HEK293 (cell line): ENCODE results near the gene CCDC17.

Experiments
- CTCF ChIA-PET: fragments of 350-600 bp; formaldehyde crosslinking; extraction: SDS; loops from one replicate; lab custom pipeline; 2021; ENCODE audit warnings: antibody characterized with exemption; lab: Yijun Ruan, JAX
- POLR2A ChIA-PET: fragments of 300-600 bp; formaldehyde crosslinking; extraction: SDS; loops from one replicate; lab custom pipeline; 2020; ENCODE audit warnings: antibody characterized with exemption, inconsistent platforms; lab: Yijun Ruan, JAX
- H3K27ac ChIP-seq: fragments of 200-500 bp; sonication (Bioruptor generic); 2 replicates; pipeline ENCODE4 v1.5.1; 2014; ENCODE audit warnings: low read depth, low read length, control low read depth, inconsistent platforms; ENCODE audit errors: extremely low read depth
- H3K36me3 ChIP-seq, 2 experiments: fragments of 200-500 bp in 1 of 2; sonication (Bioruptor generic) in 1 of 2; 1 replicate in 1 of 2; 2 replicates in 1 of 2; pipeline ENCODE4 v1.5.1; 2014 to 2017; ENCODE audit warnings: inconsistent platforms in 2 of 2, low read length in 2 of 2; ENCODE audit not compliant: control insufficient read depth in 2 of 2, insufficient read depth in 1 of 2
- H3K4me1 ChIP-seq: fragments of 200-500 bp; sonication (Bioruptor generic); 2 replicates; pipeline ENCODE4 v1.5.1; 2014; ENCODE audit warnings: mild to moderate bottlenecking, low read length, inconsistent platforms; ENCODE audit not compliant: control insufficient read depth, insufficient read depth
- H3K4me3 ChIP-seq: 2 replicates; pipeline ENCODE4 v1.5.1; 2011; ENCODE audit warnings: low read depth, mild to moderate bottlenecking, control low read depth, low read length, moderate library complexity
- H3K9me3 ChIP-seq: fragments of 200-500 bp; sonication (Bioruptor generic); 2 replicates; pipeline ENCODE4 v1.5.1; 2014; ENCODE audit warnings: low read depth, low read length, inconsistent platforms; ENCODE audit not compliant: control insufficient read depth, insufficient read depth
- GLIS2 ChIP-seq: fragments of 450-650 bp; formaldehyde crosslinking; IDR thresholded peaks from 2 replicates; pipeline ENCODE4 v1.5.1; 2016; ENCODE audit warnings: missing biosample characterization, missing genetic modification characterization
- HOXA7 ChIP-seq: sonication (generic); formaldehyde crosslinking; IDR thresholded peaks from 2 replicates; pipeline ENCODE4 v1.8.1; 2022; ENCODE audit warnings: missing genetic modification reagents, borderline replicate concordance
- KLF1 ChIP-seq: fragments of 450-650 bp; formaldehyde crosslinking; IDR thresholded peaks from 2 replicates; pipeline ENCODE4 v1.5.1; 2016; ENCODE audit warnings: missing biosample characterization, missing genetic modification characterization
- OSR2 ChIP-seq: fragments of 450-650 bp; formaldehyde crosslinking; IDR thresholded peaks from 2 replicates; pipeline ENCODE4 v1.5.1; 2016; ENCODE audit warnings: missing biosample characterization, missing genetic modification characterization
- PATZ1 ChIP-seq: fragments of 450-650 bp; formaldehyde crosslinking; IDR thresholded peaks from 2 replicates; pipeline ENCODE4 v1.5.1; 2016; ENCODE audit warnings: missing biosample characterization, missing genetic modification characterization
- WT1 ChIP-seq: fragments of 450-650 bp; formaldehyde crosslinking; IDR thresholded peaks from 2 replicates; pipeline ENCODE4 v1.5.1; 2016; ENCODE audit warnings: missing biosample characterization, missing genetic modification characterization
- ZBTB44 ChIP-seq: fragments of 450-650 bp; IDR thresholded peaks from 2 replicates; pipeline ENCODE4 v1.5.1; 2018; ENCODE audit warnings: missing biosample characterization, mild to moderate bottlenecking, missing genetic modification characterization
- ZFP3 ChIP-seq: fragments of 450-650 bp; formaldehyde crosslinking; IDR thresholded peaks from 2 replicates; pipeline ENCODE4 v1.5.1; 2016; ENCODE audit warnings: low read depth, missing biosample characterization, missing genetic modification characterization
- ZFP37 ChIP-seq: fragments of 450-650 bp; formaldehyde crosslinking; IDR thresholded peaks from 2 replicates; pipeline ENCODE4 v1.5.1; 2016; ENCODE audit warnings: missing biosample characterization, missing genetic modification characterization
- ZNF140 ChIP-seq: fragments of 450-650 bp; formaldehyde crosslinking; IDR thresholded peaks from 2 replicates; pipeline ENCODE4 v1.5.1; 2016; ENCODE audit warnings: missing biosample characterization, missing genetic modification characterization
- ZNF184 ChIP-seq: fragments of 450-650 bp; IDR thresholded peaks from 2 replicates; pipeline ENCODE4 v1.5.1; 2018; ENCODE audit warnings: missing biosample characterization, mild to moderate bottlenecking, missing genetic modification characterization
- ZNF19 ChIP-seq: fragments of 450-650 bp; formaldehyde crosslinking; IDR thresholded peaks from 2 replicates; pipeline ENCODE4; 2016; ENCODE audit warnings: missing biosample characterization, missing genetic modification characterization, low read depth
- ZNF202 ChIP-seq: fragments of 450-650 bp; formaldehyde crosslinking; IDR thresholded peaks from 2 replicates; pipeline ENCODE4 v1.5.1; 2016; ENCODE audit warnings: missing biosample characterization, missing genetic modification characterization, borderline replicate concordance
- ZNF248 ChIP-seq: fragments of 450-650 bp; formaldehyde crosslinking; IDR thresholded peaks from 2 replicates; pipeline ENCODE4 v1.5.1; 2017; ENCODE audit warnings: missing biosample characterization, missing genetic modification characterization
- ZNF37A ChIP-seq: fragments of 450-650 bp; IDR thresholded peaks from 2 replicates; pipeline ENCODE4 v1.5.1; 2018; ENCODE audit warnings: missing biosample characterization, missing genetic modification characterization
- ZNF416 ChIP-seq: fragments of 450-650 bp; formaldehyde crosslinking; IDR thresholded peaks from 2 replicates; pipeline ENCODE4 v1.5.1; 2016; ENCODE audit warnings: missing biosample characterization, missing genetic modification characterization
- ZNF514 ChIP-seq: fragments of 450-650 bp; formaldehyde crosslinking; IDR thresholded peaks from 2 replicates; pipeline ENCODE4 v1.5.1; 2016; ENCODE audit warnings: missing biosample characterization, missing genetic modification characterization
- ZNF571 ChIP-seq: fragments of 450-650 bp; formaldehyde crosslinking; IDR thresholded peaks from 2 replicates; pipeline ENCODE4 v1.5.0; 2017; ENCODE audit warnings: missing biosample characterization, missing genetic modification characterization
- ZNF585B ChIP-seq: fragments of 450-650 bp; formaldehyde crosslinking; IDR thresholded peaks from 2 replicates; pipeline ENCODE4 v1.5.1; 2016; ENCODE audit warnings: missing biosample characterization, missing genetic modification characterization
- ZNF664 ChIP-seq: fragments of 450-650 bp; formaldehyde crosslinking; IDR thresholded peaks from 2 replicates; pipeline ENCODE4 v1.5.1; 2016; ENCODE audit warnings: missing biosample characterization, missing genetic modification characterization
- ZNF791 ChIP-seq: fragments of 450-650 bp; formaldehyde crosslinking; IDR thresholded peaks from 2 replicates; pipeline ENCODE4 v1.5.1; 2016; ENCODE audit warnings: missing biosample characterization, missing genetic modification characterization
- ZNF830 ChIP-seq: fragments of 450-650 bp; IDR thresholded peaks from 2 replicates; pipeline ENCODE4 v1.5.0; 2018; ENCODE audit warnings: missing biosample characterization, missing genetic modification characterization, low read depth, mild to moderate bottlenecking, moderate library complexity
- TF ChIP-seq, protein P1 (sequence below): fragments of 450-650 bp; formaldehyde crosslinking; IDR thresholded peaks from 2 replicates; pipeline ENCODE4 v1.5.1; 2016; ENCODE audit warnings: missing biosample characterization, missing genetic modification characterization

CCDC17 gene

DNA sequence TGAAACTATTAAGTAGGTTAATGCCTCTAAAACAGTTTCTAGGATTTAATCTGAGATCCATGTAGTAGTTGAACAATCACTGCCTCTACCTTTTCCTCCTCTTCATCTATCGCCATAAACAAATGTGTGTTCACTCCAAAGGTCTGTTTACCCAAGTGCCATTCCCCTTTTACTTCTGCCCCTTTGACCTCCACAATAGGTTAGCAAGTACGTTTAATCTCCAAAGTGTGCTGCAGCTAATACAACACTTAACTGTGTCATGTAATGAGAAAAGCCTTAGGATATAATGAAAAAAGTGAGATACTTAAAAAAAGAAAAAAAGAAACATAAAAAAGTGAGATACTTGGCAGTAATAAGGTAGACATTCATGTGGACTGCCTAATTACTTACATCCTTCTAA, 34.3 kb upstream of the CCDC17 start:
- POLR2A ChIA-PET, result interaction anchor here (0.6 kb wide), 1 partner anchor 26 kb away, joined by 4 read pairs; no protein-coding TSS in a partner anchor
- Histone ChIP-seq H3K36me3 (peaks cover 49 to 79% of the 10 kb centered on the region in 2 experiments), H3K9me3 (no peaks in the 10 kb centered on the region), H3K4me1 (no peaks in the 10 kb centered on the region), H3K27ac (no peak overlapping the region), H3K4me3 (no peak overlapping the region)
- CTCF ChIA-PET, result no interaction called here
- TF ChIP-seq ZNF664 (tag by site-specific recombination) (peak; percentile 66), ZBTB44 (tag by site-specific recombination) (no peak)

GRCh38 chr1:45656573-45657226, 32.8 kb upstream of the CCDC17 start:
- H3K27ac ChIP-seq, result no peak overlapping the region
- ChIA-PET POLR2A (no interaction called here), CTCF (interaction anchor here (0.7 to 1.8 kb wide), 2 partner anchors 12 to 754 kb away, joined by 3 to 7 read pairs; no protein-coding TSS in a partner anchor)
- H3K9me3 ChIP-seq, result no peaks in the 10 kb centered on the region
- TF ChIP-seq ZNF585B (tag by site-specific recombination) (no peak), KLF1 (tag by site-specific recombination) (no peak), ZNF19 (tag by site-specific recombination) (no peak), ZNF830 (tag by site-specific recombination) (no peak), ZNF571 (tag by site-specific recombination) (no peak), ZFP37 (no peak), ZNF184 (tag by site-specific recombination) (no peak), ZNF248 (tag by site-specific recombination) (no peak)
- TF ChIP-seq, protein P1, sequence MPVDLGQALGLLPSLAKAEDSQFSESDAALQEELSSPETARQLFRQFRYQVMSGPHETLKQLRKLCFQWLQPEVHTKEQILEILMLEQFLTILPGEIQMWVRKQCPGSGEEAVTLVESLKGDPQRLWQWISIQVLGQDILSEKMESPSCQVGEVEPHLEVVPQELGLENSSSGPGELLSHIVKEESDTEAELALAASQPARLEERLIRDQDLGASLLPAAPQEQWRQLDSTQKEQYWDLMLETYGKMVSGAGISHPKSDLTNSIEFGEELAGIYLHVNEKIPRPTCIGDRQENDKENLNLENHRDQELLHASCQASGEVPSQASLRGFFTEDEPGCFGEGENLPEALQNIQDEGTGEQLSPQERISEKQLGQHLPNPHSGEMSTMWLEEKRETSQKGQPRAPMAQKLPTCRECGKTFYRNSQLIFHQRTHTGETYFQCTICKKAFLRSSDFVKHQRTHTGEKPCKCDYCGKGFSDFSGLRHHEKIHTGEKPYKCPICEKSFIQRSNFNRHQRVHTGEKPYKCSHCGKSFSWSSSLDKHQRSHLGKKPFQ (tag by site-specific recombination), result no peak
- H3K4me3 ChIP-seq, result no peak overlapping the region
- peaks cover 57 to 93% of the 10 kb centered on the region in 2 experiments for H3K36me3 ChIP-seq
- no peaks in the 10 kb centered on the region for H3K4me1 ChIP-seq

DNA sequence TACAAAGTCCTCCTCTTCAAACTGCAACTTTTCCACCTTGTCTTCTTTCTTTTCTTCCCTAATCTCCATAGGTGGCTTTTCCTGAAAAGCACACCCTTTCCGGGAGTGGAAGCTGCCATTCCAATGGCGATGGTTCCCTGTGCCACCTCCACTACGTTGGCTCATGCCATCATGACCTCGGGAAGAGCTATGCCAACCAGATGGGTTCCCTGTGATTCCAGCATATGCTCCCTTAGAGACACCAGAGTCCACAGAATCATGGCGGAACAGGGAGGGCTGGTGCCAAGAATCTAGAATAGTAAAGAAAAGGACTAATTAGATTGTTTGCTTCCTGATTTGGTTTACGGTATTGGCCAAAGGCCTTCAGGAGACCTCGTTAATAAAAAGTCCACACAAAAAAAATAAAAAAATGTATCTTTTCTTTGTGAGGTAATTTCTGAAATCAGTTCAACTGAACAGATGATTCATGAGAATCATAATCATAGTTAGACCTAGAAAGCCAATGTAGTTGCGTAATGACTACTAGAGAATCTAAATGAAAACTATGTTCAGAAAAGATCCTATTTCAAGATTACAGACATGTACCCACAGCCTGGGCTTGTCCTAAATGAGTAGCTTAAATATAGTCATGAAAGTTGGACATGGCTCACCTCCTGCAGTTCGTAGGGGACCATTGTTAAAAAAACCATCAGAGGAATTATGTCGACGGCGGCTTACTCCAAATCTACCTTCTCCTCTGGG, 30.9 kb upstream of the CCDC17 start:
- Histone ChIP-seq H3K4me1 (no peaks in the 10 kb centered on the region), H3K4me3 (no peak overlapping the region), H3K27ac (no peak overlapping the region), H3K36me3 (peaks cover 56 to 98% of the 10 kb centered on the region in 2 experiments), H3K9me3 (no peaks in the 10 kb centered on the region)
- CTCF ChIA-PET, result interaction anchor here (0.6 to 1.8 kb wide), 3 partner anchors 10 to 188 kb away, joined by 5 to 7 read pairs (median 7); no protein-coding TSS in a partner anchor
- TF ChIP-seq ZNF37A (tag by site-specific recombination) (no peak), ZNF202 (tag by site-specific recombination) (no peak), ZFP3 (tag by site-specific recombination) (no peak), WT1 (tag by site-specific recombination) (no peak), KLF1 (tag by site-specific recombination) (no peak), ZNF514 (tag by site-specific recombination) (no peak), HOXA7 (CRISPR knock-in tag) (no peak), ZNF140 (no peak), PATZ1 (tag by site-specific recombination) (no peak), GLIS2 (tag by site-specific recombination) (no peak), OSR2 (tag by site-specific recombination) (no peak), ZNF416 (tag by site-specific recombination) (no peak), ZNF791 (tag by site-specific recombination) (no peak)
- POLR2A ChIA-PET, result no interaction called here
